Right renal pelvis (tissue), 4 donors: ENCODE measurements around the gene CD79A. TPM values are rescaled to one million over a fixed set of nuclear protein-coding genes. Genes with fewer than 3 reads are reported as not detected.
"Not testable (repeated sequence)": the region's sequence is repeated elsewhere in the genome, so short reads cannot be mapped to it uniquely, and the experiment has no call there.

Experiments used
- DNase-seq, 4 donors: peaks; one replicate each; pipeline ENCODE4 v3.0.0-alpha.2; 2013; ENCODE audit warnings: low read depth in 4 of 4, low spot score in 3 of 4, missing footprints in 1 of 4
- polyA plus RNA-seq, 4 donors: library from polyadenylated mRNA; unstranded; fragments of 120-200 nt; gene quantifications; one replicate each; pipeline ENCODE4 v1.2.1, GENCODE V29; 2013; ENCODE audit not compliant: insufficient read length in 4 of 4

The CD79A gene
- polyA plus RNA-seq, 4 donors = 1.0 to 1.4 (median 1.2) TPM

GRCh38 chr19:41904118-41904870 lies 27.2 kb downstream of the CD79A start:
- no peak for DNase-seq

GRCh38 chr19:41905273-41906002 lies 28.4 kb downstream of the CD79A start:
- no peak for DNase-seq

DNA sequence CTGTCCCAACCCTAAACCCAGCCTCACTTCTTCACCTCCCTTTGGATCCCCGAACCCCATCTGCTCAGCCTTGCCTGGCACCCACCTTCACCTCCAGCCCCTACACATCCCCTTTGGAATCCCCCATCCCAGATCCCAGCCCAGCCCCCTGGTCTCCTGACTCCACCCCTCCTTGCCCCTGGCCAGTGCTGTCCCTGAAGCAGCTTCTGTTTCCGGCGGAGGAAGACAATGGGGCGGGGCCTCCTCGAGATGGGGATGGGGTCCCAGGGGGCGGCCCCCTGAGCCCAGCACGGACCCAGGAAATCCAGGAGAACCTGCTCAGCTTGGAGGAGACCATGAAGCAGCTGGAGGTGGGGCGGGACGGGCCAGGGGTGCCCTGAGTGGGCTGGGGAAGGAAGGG lies 29.2 kb downstream of the CD79A start:
- DNase-seq = no peak

DNA sequence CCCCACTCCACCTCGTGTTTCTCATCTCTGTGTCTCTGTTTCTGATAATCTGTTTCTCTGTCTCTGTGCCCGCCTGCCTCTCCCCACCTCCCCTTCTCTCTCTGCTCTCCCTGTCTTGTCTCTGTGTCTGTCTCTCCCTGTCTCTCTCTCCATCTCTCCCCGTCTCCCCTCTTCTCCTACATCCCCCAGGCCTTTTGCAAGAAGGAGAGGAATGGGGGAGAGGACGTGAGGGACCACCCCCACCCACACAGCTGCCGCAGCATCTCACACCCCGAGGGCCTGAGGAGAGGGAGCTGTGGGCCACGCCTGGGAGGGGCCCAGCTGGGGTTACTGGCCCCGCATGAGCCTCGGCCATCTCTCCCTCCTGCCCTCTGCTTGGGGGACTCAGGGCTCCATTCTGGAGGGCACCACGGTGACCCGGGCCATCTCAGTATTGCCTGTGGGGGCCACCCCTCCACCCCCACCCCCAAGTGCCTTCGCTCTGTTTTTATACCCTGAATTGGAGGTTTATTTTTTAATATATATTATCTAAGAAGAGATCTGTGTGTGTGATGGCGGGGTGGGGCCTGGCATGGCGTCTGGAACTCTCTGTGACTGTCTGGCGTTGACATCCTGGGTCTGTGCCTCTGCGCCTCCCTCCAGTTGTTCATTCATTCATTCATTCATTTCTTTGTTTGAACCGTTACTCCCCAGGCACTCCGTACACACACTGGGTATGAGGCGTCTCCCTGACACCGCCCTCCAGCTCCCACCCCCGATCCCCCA lies 30.0 kb downstream of the CD79A start:
- no peak for DNase-seq

- DNase-seq = no peak
Observed at GRCh38 chr19:41907994-41908615, 31.0 kb downstream of the CD79A start.

- DNase-seq = no peak
Observed at GRCh38 chr19:41908724-41909464, 31.8 kb downstream of the CD79A start.

GRCh38 chr19:41909706-41910105 lies 32.6 kb downstream of the CD79A start:
- no peak for DNase-seq

GRCh38 chr19:41910240-41910991 lies 33.3 kb downstream of the CD79A start:
- DNase-seq = no peak

GRCh38 chr19:41910992-41911888 lies 34.2 kb downstream of the CD79A start:
- no peak for DNase-seq

DNA sequence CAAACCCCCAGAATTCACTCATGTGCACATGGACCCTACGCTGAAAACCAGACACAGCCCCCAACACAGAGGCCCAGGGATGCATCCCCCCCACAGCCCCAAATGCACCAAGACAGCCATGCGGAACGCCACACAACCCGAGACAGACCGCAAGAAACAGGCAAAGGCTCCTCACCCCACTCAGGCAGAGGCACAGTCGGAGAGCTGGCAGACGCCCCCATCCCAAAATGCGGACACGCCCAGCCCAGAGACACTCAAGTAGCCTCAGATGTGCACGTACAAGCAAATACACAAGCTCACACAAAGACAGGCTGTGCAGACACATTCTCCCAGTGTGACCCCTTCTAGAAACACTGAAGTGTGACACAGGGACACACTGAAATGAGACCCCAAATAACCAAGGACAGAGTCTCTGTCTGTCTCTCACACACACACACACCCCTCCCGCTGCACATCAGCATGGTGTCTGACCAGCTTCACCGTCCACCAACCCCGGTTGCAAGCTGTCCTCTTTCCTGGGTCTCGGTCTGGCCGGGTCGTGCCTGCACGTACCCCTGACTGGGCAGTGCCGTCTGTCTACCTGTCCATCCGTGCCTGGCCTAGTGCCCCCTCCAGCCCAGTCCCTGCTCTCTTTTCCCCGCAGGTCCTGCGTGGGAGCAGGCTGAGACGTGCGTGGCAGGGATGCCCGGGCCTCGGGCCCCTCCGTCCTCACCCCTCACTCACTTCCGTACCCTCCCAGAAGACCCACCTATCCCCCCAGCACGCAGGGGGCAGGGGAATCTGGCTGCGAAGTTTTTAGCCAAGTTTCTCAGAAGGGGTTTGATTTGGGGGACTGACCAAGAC lies 35.0 kb downstream of the CD79A start:
- DNase-seq = no peak

DNA sequence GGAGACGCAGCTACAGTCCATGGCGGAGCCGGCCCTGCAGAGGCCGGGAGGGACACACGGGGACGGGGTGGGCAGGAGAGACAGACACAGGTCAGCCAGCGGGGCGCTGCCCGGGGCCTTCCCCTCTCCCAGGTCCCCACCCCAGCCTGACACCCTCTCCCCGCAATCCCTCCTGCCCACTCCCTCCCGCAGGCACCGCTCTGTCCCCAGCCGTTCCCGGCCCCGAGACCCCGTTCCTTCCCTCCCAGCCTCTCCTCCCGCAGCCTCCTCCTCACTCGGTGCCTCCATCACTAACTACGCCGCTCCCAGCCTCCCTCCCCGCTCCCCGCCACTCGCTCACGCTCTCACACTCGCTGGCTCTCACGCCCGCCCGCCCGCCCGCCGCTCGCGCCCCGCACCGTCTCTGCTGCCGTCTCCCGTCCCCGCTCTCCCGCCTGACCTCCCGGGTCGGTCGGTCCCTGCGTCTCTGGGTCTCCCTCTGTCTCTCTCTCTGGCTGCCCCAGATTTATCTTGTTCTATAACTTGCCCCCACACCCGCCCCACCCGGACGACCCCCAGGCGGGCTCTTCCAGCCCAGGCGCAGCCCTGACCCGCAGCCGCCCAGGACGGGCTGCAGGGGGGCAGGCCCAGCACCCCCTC lies 35.9 kb downstream of the CD79A start:
- DNase-seq = no peak

- no peak for DNase-seq
Observed at GRCh38 chr19:41913538-41914423, 36.7 kb downstream of the CD79A start.

DNA sequence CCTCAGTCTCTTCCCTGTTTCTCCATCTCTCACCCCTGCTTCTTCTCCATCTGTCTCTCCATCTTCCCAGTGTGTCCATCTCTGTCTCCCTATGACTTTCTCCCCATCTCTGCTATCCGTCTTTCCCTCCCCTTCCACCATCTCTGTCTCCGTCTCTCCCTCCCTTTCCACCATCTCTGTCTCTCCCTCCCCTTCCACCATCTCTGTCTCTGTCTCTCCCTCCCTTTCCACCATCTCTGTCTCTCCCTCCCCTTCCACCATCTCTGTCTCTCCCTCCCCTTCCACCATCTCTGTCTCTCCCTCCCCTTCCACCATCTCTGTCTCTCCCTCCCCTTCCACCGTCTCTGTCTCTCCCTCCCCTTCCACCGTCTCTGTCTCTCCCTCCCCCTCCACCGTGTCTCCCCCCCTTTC lies 37.4 kb downstream of the CD79A start:
- not testable (repeated sequence) for DNase-seq

DNA sequence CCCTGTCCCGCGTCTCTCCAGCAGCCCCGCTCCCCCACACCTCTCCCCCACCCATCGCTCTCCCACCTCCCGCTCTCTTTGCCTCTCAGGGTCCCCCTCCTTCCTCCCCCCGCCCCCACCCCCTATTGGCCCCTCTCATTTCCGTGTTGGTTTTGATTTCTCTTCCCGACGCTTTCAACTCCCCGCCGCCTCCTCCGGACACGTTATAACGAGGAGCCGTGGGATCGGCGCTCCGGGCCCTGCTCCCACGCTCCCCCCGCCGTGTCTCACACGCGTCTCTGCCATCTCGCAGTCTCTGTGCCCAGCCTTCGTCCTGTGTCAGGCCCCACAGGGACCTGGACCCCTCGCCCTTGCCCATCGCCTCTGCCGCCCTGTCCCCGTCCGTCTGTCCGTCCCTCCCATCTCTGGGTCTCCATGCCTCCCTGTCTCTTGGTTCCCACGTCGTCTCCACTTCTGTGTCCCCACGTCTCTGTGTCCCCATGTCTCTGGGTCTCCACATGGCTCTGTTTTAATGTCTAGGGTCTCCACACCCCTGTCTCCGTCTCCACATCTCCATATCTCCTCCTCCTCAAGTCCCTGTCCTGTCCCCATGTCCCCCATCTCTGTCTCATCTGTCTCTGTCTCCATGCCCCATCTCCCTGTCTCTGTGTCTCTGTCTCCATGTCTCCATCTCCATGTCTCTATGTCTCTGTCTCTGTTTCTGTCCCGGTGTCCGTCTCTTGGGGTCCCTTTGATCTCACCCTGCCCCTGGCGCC lies 38.1 kb downstream of the CD79A start:
- DNase-seq = no peak

GRCh38 chr19:41915776-41916414 lies 38.8 kb downstream of the CD79A start:
- DNase-seq = no peak
